Stimulated activated CD8-positive, alpha-beta memory T cell treated with anti-CD3 and anti-CD28 coated beads, Interleukin-7, amount 100 ng/mL, for 1 hour (primary cell): Measurements from ENCODE around the gene DHX35.
"Not testable (repeated sequence)": the region's sequence is repeated elsewhere in the genome, so short reads cannot be mapped to it uniquely, and the experiment has no call there.

Experiments used
- DNase-seq, 2 donors: peaks; one replicate each; pipeline ENCODE4 v3.0.0-alpha.2; 2020; ENCODE audit warnings: low read depth in 2 of 2

DHX35 gene

DNA sequence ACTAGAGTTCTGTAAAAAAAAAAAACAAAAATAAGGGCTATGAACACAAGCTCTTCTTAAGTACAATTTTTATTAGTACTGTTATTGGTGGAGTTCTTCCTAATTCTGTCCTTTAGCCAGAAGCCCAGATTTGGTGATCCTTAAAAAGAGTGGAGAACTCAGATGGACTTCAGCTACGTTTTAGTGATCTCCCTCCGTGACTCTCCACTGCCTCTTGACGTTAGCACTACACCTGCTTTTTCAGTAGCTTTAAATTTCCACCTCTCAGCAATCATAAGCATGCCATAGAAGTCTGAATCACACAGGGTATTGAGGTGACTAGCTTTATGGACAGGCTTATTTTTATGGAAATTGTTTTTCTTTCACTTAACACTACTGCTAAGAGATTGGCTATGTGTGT lies 17.7 kb downstream of the DHX35 start:
- no peak for DNase-seq

DNA sequence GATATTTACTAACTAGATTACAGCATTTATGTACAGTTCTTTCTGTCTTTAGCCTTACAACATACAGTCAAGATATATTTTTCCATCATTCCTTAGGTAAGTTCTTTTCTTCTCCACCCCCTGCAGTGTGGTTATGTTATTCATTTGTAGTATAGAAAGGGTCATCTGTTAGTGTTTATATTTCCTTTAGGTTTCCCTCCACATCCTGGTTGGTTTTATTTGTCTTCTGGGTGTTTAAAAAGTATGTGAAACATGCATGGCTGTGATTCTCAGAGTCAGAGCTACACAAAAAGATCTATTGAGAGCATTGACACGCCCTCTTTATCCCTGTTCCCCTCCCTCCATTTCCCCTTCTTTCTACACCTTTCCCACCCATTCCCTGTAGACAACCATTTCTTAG lies 20.1 kb downstream of the DHX35 start:
- DNase-seq, result no peak

DNA sequence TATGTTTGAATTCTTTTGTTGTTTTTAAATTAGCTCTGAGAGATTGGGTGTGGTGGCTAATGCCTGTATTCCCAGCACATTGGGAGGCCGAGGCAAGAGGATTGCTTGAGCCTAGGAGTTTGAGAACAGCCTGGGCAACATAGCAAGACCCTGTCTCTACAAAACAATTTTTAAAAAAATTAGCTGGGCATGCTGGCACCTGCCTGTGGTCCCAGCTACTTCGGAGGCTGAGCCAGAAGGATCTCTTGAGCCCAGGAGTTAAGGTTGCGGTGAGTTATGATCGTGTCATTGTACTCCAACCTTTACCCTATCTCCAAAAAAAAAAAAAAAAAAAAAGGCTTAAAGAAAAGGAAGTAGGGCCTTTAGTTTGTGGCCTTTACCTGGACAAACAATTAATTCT lies 22.9 kb downstream of the DHX35 start:
- no peak for DNase-seq

GRCh38 chr20:38985603-38986170 lies 23.5 kb downstream of the DHX35 start:
- DNase-seq, result no peak

GRCh38 chr20:38986663-38987062 lies 24.5 kb downstream of the DHX35 start:
- DNase-seq, result no peak

- DNase-seq, result no peak
Measured at GRCh38 chr20:38987777-38988176, 25.6 kb downstream of the DHX35 start.

- DNase-seq, result no peak
Measured at GRCh38 chr20:38990728-38991127, 28.6 kb downstream of the DHX35 start.

- DNase-seq, result no peak
Measured at GRCh38 chr20:38991814-38992704, 29.9 kb downstream of the DHX35 start.

DNA sequence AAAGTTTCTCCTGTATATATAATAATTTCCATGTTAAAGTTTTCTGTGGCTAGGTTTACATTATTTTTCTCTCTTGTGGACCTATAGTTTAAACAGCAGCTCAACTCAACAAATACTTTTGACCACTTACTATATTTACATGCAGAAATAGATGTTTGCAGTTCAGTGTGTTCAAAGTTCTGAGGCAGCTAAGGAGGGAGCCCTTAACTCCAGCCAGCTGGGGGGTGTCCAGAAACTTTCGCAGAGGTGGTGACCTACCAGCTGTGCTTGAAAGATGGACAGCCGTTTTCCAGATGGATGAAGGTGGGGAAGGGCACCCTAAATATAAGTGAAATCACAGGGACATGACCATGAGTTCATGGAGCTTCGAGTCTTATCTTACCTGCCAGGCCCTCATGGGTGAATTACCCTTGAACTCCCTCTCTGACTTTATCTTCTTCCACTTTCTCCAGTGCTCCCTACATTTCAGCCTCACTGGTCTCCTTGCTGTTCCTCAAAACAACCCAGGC lies 33.4 kb downstream of the DHX35 start:
- DNase-seq, result no peak

DNA sequence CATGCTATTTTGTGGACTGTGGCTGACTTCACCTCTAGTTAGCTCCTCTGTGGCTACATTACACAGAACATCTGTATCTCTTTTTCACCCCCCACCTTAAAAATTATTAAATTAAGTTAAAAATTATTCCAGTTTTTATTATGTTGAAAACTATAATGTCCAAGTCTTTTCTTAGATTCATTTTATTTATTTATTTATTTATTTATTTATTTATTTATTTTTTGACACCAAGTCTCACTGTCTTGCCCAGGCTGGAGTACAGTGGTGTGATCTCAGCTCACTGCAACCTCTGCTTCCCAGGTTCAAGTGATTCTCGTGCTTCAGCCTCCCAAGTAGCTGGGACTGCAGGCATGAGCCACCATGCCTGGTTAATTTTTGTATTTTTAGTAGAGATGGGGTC lies 34.7 kb downstream of the DHX35 start:
- DNase-seq, result not testable (repeated sequence)

- DNase-seq, result no peak
Measured at GRCh38 chr20:38997622-38998021, 35.5 kb downstream of the DHX35 start.

GRCh38 chr20:38999217-38999616 lies 37.1 kb downstream of the DHX35 start:
- no peak for DNase-seq

- DNase-seq, result no peak
Measured at GRCh38 chr20:38999965-39000910, 38.1 kb downstream of the DHX35 start.

DNA sequence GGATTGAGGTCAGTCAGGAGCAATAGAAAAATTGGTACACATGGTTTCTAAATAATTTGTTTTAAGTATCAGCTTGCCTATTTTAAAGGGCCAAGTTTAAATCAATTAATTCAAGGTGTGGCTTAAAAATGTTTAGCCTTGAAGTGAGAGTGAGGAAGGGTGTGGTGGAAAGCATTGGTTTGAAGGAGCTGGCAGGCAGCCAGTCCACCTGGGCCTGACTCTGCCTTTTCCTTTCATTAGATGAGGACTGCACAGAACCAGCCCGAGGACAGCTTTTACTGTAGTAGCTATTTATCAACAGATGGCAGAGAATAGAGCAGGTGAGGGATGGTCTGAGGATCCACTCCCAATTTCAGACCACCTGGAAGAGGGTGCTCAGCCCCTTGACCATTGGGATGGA lies 42.4 kb downstream of the DHX35 start:
- DNase-seq, result no peak

DNA sequence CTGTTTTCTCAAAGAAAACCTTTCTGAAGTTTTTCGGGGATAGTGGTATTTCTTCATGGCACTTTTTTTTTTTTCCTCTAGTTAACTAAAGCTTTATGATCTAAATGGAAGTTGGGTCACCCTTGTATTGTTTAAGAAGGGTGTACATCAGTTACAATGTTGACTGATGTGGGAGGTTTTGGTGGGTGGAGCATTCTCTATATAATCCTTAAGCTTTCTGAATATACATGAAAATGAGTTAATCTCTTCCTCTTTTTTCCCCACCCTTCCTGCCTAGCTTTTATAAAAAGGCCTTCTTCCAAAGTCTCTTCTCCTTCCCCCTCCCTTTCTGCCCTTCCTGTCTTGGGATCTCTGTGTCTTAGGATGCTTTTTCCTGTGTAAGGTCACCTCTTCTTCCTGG lies 47.2 kb downstream of the DHX35 start:
- no peak for DNase-seq

DNA sequence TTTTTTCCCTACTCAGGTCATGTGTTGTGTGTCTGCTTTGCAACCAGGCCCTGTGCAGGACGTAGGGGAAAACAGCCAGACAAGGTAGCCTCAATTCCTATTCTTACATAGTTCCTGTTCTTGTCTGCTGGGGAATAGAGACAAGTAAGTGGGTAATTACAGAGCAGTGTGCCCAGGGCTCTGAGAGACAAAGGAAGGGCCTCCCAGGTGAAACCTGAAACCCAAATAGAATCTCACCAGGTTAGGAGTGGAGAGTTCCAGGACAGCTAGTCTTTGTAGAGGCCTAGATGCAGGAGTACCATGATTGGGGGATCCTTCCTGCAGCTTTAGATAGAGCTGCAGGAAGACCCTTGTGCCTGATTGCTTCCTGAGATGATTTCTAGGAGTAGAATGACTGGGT lies 48.4 kb downstream of the DHX35 start:
- DNase-seq, result no peak

DNA sequence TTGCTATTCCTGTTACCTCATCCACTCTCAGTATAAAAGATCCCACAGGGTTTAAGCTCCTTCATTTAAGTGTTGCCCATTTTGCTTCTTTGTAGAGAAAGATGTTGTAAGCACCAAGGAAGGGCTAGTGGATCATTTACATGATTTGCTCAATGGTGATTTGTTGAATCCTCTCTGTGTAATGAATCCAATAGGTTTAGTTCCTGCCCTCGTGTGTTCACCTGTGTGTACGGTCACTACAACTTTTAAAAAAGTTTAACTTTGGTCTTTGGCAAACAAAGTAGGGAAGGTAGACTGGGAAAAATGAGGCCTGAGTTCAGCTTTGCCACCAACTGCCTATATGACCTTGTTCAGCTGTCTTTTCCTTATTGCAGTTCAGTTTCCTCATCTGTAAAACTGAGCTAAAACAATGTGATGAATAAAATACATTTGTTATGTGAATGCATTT lies 51.5 kb downstream of the DHX35 start:
- no peak for DNase-seq

- DNase-seq, result no peak
Measured at GRCh38 chr20:39016041-39016440, 53.9 kb downstream of the DHX35 start.

- no peak for DNase-seq
Measured at GRCh38 chr20:39016506-39016905, 54.4 kb downstream of the DHX35 start.

DNA sequence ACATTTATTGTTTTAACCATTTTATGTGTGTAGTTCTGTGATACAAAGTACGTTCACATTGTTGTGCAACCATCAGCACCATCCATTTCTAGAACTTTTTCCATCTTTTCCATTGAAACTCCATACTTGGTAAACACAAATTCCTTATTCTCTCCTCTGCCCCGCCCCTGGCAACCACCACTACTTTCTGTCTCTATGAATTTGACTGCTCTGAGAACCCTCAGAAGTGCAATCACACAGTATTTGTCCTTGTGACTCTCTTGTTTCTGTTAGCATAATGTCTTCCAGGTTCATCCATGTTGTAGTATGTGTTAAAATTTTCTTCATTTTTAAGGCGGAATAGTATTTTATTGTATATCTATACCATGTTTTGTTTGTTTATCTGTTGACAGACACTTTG lies 56.9 kb downstream of the DHX35 start:
- no peak for DNase-seq

- DNase-seq, result no peak
Measured at GRCh38 chr20:39019805-39020325, 57.7 kb downstream of the DHX35 start.

- no peak for DNase-seq
Measured at GRCh38 chr20:39021748-39022147, 59.6 kb downstream of the DHX35 start.
